PC-3 (cell line): ENCODE results near the gene RAB14. TPM values are rescaled to one million over a fixed set of nuclear protein-coding genes. Genes with fewer than 3 reads are reported as not detected.

Source experiments
- ATAC-seq: fragments of 200-7000 bp; cut with Tn5 transposase; 2 replicates; pipeline ENCODE4 v1.9.1; 2020; ENCODE audit warnings: mild to moderate bottlenecking, moderate library complexity
- BruUV-seq: library from RNA; stranded (reverse); fragments of 400-500 nt; replicated peaks from 2 replicates; lab custom pipeline; 2021; lab: Mats Ljungman, UMichigan
- CTCF ChIA-PET: fragments of 300-600 bp; sonication (Branson Sonifier 250); formaldehyde crosslinking; loops from one replicate; lab custom pipeline; 2022; ENCODE audit warnings: antibody characterized with exemption; lab: Charles Lee
- POLR2A ChIA-PET: fragments of 300-600 bp; sonication (Branson Sonifier 250); formaldehyde crosslinking; loops from one replicate; lab custom pipeline; 2022; ENCODE audit warnings: antibody characterized with exemption; ENCODE audit not compliant: unreplicated experiment; lab: Charles Lee
- DNase-seq: peaks from one replicate; pipeline ENCODE4 v3.0.0-alpha.2; 2015
- H2AFZ ChIP-seq: fragments of 300-600 bp; sonication (generic); 2 replicates; pipeline ENCODE4 v1.6.0; 2016; ENCODE audit warnings: antibody characterized with exemption, low read length
- H3F3A ChIP-seq: fragments of 300-600 bp; sonication (generic); one replicate; pipeline ENCODE4 v1.6.0; 2017; ENCODE audit warnings: antibody characterized with exemption, low read length, control low read depth, mild to moderate bottlenecking; ENCODE audit not compliant: unreplicated experiment
- H3K27ac ChIP-seq: fragments of 300-600 bp; sonication (generic); 2 replicates; pipeline ENCODE4 v1.5.1; 2016; ENCODE audit warnings: mild to moderate bottlenecking, low read length
- H3K27me3 ChIP-seq: fragments of 300-600 bp; sonication (generic); 2 replicates; pipeline ENCODE4 v1.6.1; 2016; ENCODE audit warnings: low read length, mixed read lengths
- H3K36me3 ChIP-seq: fragments of 300-600 bp; sonication (generic); 2 replicates; pipeline ENCODE4 v1.6.1; 2016; ENCODE audit warnings: low read depth, mixed run types, low read length, mixed read lengths
- H3K4me1 ChIP-seq: fragments of 300-600 bp; sonication (generic); 2 replicates; pipeline ENCODE4 v1.5.1; 2016; ENCODE audit warnings: low read length; ENCODE audit not compliant: insufficient read depth
- H3K4me2 ChIP-seq: fragments of 300-600 bp; sonication (generic); 2 replicates; pipeline ENCODE4 v1.6.0; 2016; ENCODE audit warnings: low read length
- H3K4me3 ChIP-seq: fragments of 300-600 bp; sonication (generic); 2 replicates; pipeline ENCODE4 v1.5.1; 2016; ENCODE audit warnings: mild to moderate bottlenecking, low read length, mixed read lengths
- H3K79me2 ChIP-seq: fragments of 300-600 bp; sonication (generic); 2 replicates; pipeline ENCODE4 v1.6.1; 2017; ENCODE audit warnings: low read length, mixed read lengths
- H3K9ac ChIP-seq: fragments of 300-600 bp; sonication (generic); 2 replicates; pipeline ENCODE4 v1.6.0; 2016; ENCODE audit warnings: mild to moderate bottlenecking, low read length
- H3K9me2 ChIP-seq: fragments of 300-600 bp; sonication (generic); replicated peaks from 2 replicates; pipeline ENCODE4 v1.6.1; 2016; ENCODE audit warnings: mixed run types, low read length, mixed read lengths
- H3K9me3 ChIP-seq: fragments of 300-600 bp; sonication (generic); 2 replicates; pipeline ENCODE4 v1.6.1; 2016; ENCODE audit warnings: low read length, mixed read lengths
- H4K20me1 ChIP-seq: fragments of 300-600 bp; sonication (generic); 2 replicates; pipeline ENCODE4 v1.6.1; 2016; ENCODE audit warnings: low read length, mixed read lengths
- EZH2 ChIP-seq: fragments of 300-600 bp; sonication (generic); IDR thresholded peaks from one replicate; pipeline ENCODE4 v1.6.1; 2017; ENCODE audit warnings: antibody characterized with exemption, mild to moderate bottlenecking, low read length; ENCODE audit not compliant: unreplicated experiment
- EZH2phosphoT487 ChIP-seq: fragments of 300-600 bp; sonication (generic); IDR thresholded peaks from 2 replicates; pipeline ENCODE4 v1.6.1; 2018; ENCODE audit warnings: mild to moderate bottlenecking, antibody characterized with exemption, low read length, borderline replicate concordance
- intact Hi-C: fragments of 100-400 bp; cut with micrococcal nuclease; formaldehyde crosslinking; loops from 2 replicates; pipeline ENCODE4 v1.9.0; 2023
- total RNA-seq: library from RNA; depleted of rRNA; stranded (reverse); fragments of >200 nt; gene quantifications from 2 replicates; pipeline ENCODE4 v1.2.3, GENCODE V29; 2014
- TF ChIP-seq, protein P1 (sequence below): fragments of 300-600 bp; sonication (generic); conservative IDR thresholded peaks from 2 replicates; pipeline ENCODE4 v1.5.1; 2017; ENCODE audit warnings: antibody characterized with exemption, low read depth, mild to moderate bottlenecking, low read length

Gene RAB14
- total RNA-seq, 1 experiment from 2014 or later = 13.8 TPM

DNA sequence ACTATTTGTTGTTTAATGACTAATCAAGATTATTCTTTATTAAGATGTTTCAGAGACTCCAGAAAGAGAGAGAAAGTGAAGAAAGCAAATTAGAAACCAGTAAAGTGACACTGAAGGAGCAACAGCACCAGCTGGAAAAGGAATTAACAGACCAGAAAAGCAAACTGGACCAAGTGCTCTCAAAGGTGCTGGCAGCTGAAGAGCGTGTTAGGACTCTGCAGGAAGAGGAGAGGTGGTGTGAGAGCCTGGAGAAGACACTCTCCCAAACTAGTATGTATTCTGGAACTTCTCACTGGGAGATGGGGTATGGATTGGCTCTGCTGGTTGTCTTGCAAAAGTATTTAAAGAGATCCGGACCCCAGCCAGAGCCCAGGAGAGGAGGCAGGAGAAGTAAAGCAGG, 33.6 kb downstream of the RAB14 start:
- Histone ChIP-seq H3K36me3 (peaks cover 8% of the 10 kb centered on the region; the same call in 1 of the 2 replicates), H3K4me3 (no peak overlapping the region), H3K4me2 (no peak overlapping the region), H3K79me2 (no peaks in the 10 kb centered on the region), H3K4me1 (no peaks in the 10 kb centered on the region), H3K27me3 (no peaks in the 10 kb centered on the region), H3K9ac (no peak overlapping the region), H3K27ac (no peak overlapping the region), H3K9me3 (no peaks in the 10 kb centered on the region), H3F3A (no peaks in the 10 kb centered on the region), H2AFZ (no peak overlapping the region), H4K20me1 (no peaks in the 10 kb centered on the region), H3K9me2 (no peaks in the 10 kb centered on the region)
- ATAC-seq (no peak), DNase-seq (no peak)
- ChIA-PET CTCF (no interaction called here), POLR2A (no interaction called here)
- TF ChIP-seq, protein P1, sequence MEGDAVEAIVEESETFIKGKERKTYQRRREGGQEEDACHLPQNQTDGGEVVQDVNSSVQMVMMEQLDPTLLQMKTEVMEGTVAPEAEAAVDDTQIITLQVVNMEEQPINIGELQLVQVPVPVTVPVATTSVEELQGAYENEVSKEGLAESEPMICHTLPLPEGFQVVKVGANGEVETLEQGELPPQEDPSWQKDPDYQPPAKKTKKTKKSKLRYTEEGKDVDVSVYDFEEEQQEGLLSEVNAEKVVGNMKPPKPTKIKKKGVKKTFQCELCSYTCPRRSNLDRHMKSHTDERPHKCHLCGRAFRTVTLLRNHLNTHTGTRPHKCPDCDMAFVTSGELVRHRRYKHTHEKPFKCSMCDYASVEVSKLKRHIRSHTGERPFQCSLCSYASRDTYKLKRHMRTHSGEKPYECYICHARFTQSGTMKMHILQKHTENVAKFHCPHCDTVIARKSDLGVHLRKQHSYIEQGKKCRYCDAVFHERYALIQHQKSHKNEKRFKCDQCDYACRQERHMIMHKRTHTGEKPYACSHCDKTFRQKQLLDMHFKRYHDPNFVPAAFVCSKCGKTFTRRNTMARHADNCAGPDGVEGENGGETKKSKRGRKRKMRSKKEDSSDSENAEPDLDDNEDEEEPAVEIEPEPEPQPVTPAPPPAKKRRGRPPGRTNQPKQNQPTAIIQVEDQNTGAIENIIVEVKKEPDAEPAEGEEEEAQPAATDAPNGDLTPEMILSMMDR = no peak
- TF ChIP-seq EZH2 (no peak), EZH2phosphoT487 (no peak)
- intact Hi-C loops = no loop called here
- BruUV-seq = no TSS peak

- no peak for DNase-seq
- Histone ChIP-seq H4K20me1 (no peaks in the 10 kb centered on the region), H3K9me2 (no peaks in the 10 kb centered on the region), H3K9ac (no peak overlapping the region), H2AFZ (no peak overlapping the region), H3K4me2 (no peak overlapping the region), H3K27ac (no peak overlapping the region), H3K79me2 (no peaks in the 10 kb centered on the region), H3K4me1 (peaks cover 15% of the 10 kb centered on the region), H3K9me3 (no peaks in the 10 kb centered on the region), H3K27me3 (no peaks in the 10 kb centered on the region), H3K4me3 (no peak overlapping the region), H3F3A (no peaks in the 10 kb centered on the region), H3K36me3 (peaks cover 14% of the 10 kb centered on the region; the same call in 1 of the 2 replicates)
- intact Hi-C loops = no loop called here
- BruUV-seq = no TSS peak
- POLR2A ChIA-PET = no interaction called here
- no peak for ATAC-seq
- CTCF ChIA-PET = no interaction called here
- TF ChIP-seq, protein P1 = no peak
Observed at GRCh38 chr9:121160025-121160424, 41.6 kb downstream of the RAB14 start.

DNA sequence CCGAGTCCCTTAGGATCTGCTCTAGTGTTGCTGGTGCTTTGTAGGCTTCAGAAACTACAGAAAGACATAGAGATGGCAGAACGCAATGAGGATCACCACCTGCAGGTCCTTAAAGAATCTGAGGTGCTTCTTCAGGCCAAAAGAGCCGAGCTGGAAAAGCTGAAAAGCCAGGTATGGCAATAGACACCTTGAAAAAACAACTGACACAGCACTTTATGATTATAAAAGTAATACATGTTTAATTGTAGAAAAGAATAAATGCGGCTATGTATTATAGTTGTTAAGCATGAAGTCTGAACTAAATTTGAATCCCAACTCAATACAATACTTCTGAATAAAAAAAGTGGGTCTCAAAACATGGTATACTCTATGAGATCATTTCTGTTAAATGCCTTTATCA, 43.7 kb downstream of the RAB14 start:
- H3K36me3 ChIP-seq = peaks cover 14% of the 10 kb centered on the region; the same call in 1 of the 2 replicates
- POLR2A ChIA-PET = no interaction called here
- H3F3A ChIP-seq = no peaks in the 10 kb centered on the region
- ATAC-seq = no peak
- no peaks in the 10 kb centered on the region for H3K9me2 ChIP-seq
- H3K4me1 ChIP-seq = peaks cover 31% of the 10 kb centered on the region
- no peaks in the 10 kb centered on the region for H3K27me3 ChIP-seq
- intact Hi-C loops = loop anchor here (2.0 kb wide), 1 partner anchor 37 kb away; no protein-coding TSS in a partner anchor
- H3K79me2 ChIP-seq = no peaks in the 10 kb centered on the region
- H4K20me1 ChIP-seq = no peaks in the 10 kb centered on the region
- no peak overlapping the region for H3K9ac ChIP-seq
- no peak overlapping the region for H3K27ac ChIP-seq
- TF ChIP-seq, protein P1 = no peak
- TF ChIP-seq EZH2 (no peak), EZH2phosphoT487 (no peak)
- CTCF ChIA-PET = no interaction called here
- no TSS peak for BruUV-seq
- DNase-seq = no peak
- H3K9me3 ChIP-seq = no peaks in the 10 kb centered on the region
- no peak overlapping the region for H3K4me2 ChIP-seq
- H2AFZ ChIP-seq = no peak overlapping the region
- H3K4me3 ChIP-seq = no peak overlapping the region
